K562 (cell line): ENCODE data around the gene SEC14L3.

Experiments
- ID3 ChIP-seq, 2 experiments: fragments of 250-450 bp in 1 of 2; fragments of 450-650 bp in 1 of 2; sonication (Bioruptor Pico) in 1 of 2; IDR thresholded peaks; 2 replicates each; pipeline versions ENCODE4 v1.6.1 to v1.8.0; 2016 to 2021; ENCODE audit warnings: mild to moderate bottlenecking in 2 of 2, moderate library complexity in 2 of 2, missing compliant biosample characterization in 1 of 2, missing genetic modification characterization in 1 of 2
- KAT7 ChIP-seq: sonication (generic); formaldehyde crosslinking; IDR thresholded peaks from 2 replicates; pipeline ENCODE4 v1.8.0; 2022; ENCODE audit warnings: missing genetic modification reagents, mild to moderate bottlenecking, borderline replicate concordance
- MXI1 ChIP-seq: IDR thresholded peaks from 2 replicates; pipeline ENCODE4 v1.6.1; 2011; ENCODE audit warnings: low read depth, mild to moderate bottlenecking, improper control_type of control experiment, low read length
- POLR2AphosphoS5 ChIP-seq: IDR thresholded peaks from 2 replicates; pipeline ENCODE4 v1.6.1; 2011; ENCODE audit warnings: mild to moderate bottlenecking, low read depth, low read length, moderate library complexity; ENCODE audit not compliant: control insufficient read depth, insufficient read depth
- ZBTB34 ChIP-seq: fragments of 250-450 bp; sonication (Bioruptor Pico); IDR thresholded peaks from 2 replicates; pipeline ENCODE4 v1.8.0; 2021; ENCODE audit warnings: mild to moderate bottlenecking, moderate library complexity
- ZNF165 ChIP-seq: fragments of 250-450 bp; sonication (Bioruptor Pico); IDR thresholded peaks from 2 replicates; pipeline ENCODE4 v1.4.0; 2020; ENCODE audit warnings: borderline replicate concordance
- ZNF280A ChIP-seq: fragments of 450-650 bp; IDR thresholded peaks from 2 replicates; pipeline ENCODE4 v1.6.1; 2018; ENCODE audit warnings: mild to moderate bottlenecking, low read depth; ENCODE audit not compliant: partially characterized antibody
- ZNF431 ChIP-seq: sonication (generic); formaldehyde crosslinking; IDR thresholded peaks from 2 replicates; pipeline ENCODE4 v1.8.0; 2022; ENCODE audit warnings: mild to moderate bottlenecking, missing genetic modification reagents

- TF ChIP-seq ZNF280A (no peak), ID3 (CRISPR knock-in tag; IDR thresholded peaks at IDR 0.05) (no peak), ID3 (tag; IDR thresholded peaks at IDR 0.05) (no peak), POLR2AphosphoS5 (no peak), KAT7 (no peak), ZNF165 (CRISPR knock-in tag) (no peak), ZNF431 (CRISPR knock-in tag) (no peak), ZBTB34 (no peak), MXI1 (no peak)
These were observed 30.7 kb downstream of the SEC14L3 start for GRCh38 chr22:30441088-30441487.
